G401 (cell line): ENCODE data around the gene IDNK. TPM values are rescaled to one million over a fixed set of nuclear protein-coding genes. Genes with fewer than 3 reads are reported as not detected.

Source experiments
- DNase-seq: peaks from one replicate; pipeline ENCODE4 v3.0.0-alpha.2; 2015; ENCODE audit warnings: low spot score
- in situ Hi-C: cut with HindIII; loops from 2 replicates; pipeline ENCODE4 v1.10.0; 2016; ENCODE audit warnings: low sequenced_read_pairs, mixed read lengths
- total RNA-seq: library from RNA; depleted of rRNA; stranded (reverse); fragments of >200 nt; shearing (Covaris generic); gene quantifications from 2 replicates; pipeline ENCODE4 v1.2.3, GENCODE V29; 2014; rRNA removed

IDNK gene
- total RNA-seq, 1 experiment from 2014 or later, result 1.8 TPM

DNA sequence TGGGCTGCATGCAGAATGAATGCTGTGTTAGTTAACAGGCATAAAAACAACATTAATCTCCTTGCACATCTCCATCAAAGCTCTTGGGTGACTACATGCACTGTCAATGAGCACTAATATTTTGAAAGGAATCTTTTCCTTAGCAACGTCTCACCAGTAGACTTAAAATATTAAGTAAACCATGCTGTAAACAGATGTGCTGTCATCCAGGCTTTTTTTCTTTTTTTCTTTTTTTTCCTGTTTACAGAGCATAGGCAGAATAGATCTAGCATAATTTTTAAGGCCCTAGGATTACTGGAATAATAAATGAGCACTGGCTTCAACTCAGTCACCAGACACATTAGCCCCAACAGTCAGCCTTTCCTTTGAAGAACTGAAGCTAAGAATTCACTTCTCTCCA is 48.5 kb downstream of the IDNK start:
- in situ Hi-C loops, result no loop called here

DNA sequence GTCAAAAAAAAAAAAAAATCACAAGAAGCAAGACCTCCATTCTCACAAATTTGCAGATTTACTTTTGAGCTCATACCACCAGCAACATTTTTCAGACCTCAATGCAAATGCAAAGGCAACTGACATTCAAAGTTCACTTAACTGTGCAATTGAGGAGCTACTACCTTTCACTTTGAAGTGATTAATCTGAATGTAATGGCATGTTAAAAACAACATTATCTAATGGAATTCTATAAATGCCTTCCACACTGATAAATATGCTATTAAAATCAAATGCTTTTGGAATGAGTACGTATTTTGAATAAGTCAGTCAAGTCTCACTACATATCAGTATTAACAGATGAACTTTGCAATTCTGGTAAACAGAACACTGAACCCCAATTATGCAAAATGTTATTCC is 52.5 kb downstream of the IDNK start:
- no peak for DNase-seq
- in situ Hi-C loops, result no loop called here

More for the DNA sequence above, 48.5 kb downstream of the IDNK start:
- DNase-seq, result no peak

DNA sequence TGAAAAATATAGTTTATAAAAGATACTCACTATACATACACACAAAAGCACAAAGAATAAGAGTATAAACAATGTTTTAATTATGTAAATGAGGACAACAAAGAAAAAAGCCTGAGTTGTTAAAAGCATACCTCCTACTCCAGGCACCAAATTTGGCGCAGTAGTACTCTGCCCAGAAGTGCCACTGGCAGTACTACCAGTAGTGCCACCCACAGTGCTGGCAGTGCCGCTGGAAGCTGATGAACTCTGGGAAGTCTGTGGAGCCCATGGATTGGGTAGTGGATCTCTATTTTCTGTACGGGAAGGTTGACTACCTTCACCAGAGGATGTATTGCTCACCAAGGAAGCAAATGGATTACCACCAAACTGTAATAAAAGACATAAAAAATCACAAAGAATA is 54.7 kb downstream of the IDNK start:
- DNase-seq, result no peak
- in situ Hi-C loops, result no loop called here

DNA sequence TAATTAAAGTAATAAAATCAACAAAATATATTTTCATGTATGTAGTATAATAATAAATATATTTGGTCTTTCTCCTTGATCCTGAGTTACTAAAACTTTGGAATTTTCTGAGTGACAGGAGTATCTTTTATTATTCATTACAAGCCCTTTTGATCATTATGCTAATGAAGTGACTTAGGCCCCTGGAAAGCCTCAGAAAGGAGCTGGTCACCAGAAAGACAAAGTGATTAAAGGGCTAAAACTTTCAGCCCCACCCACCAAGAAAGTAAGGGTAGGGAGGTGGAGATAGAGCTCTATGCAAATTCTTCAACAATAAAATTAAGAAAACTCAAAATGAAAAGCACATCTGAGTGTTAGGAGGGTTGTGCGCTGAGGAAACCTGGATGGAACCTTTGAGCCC is 57.3 kb downstream of the IDNK start:
- in situ Hi-C loops, result no loop called here
- no peak for DNase-seq

GRCh38 chr9:83681490-83681889 is 58.5 kb downstream of the IDNK start:
- no peak for DNase-seq
- in situ Hi-C loops, result no loop called here

- in situ Hi-C loops, result no loop called here
- DNase-seq, result no peak
Measured at GRCh38 chr9:83688921-83689320, 66.0 kb downstream of the IDNK start.

- DNase-seq, result no peak
- in situ Hi-C loops, result no loop called here
Measured at GRCh38 chr9:83691492-83691891, 68.5 kb downstream of the IDNK start.

Other genes with a start within 250 kb of the IDNK start
- gene FRMD3, start 84.7 kb upstream of the IDNK start, total RNA-seq, result 0.06 TPM in 1 of 2 replicates, not detected in the other
- gene UBQLN1, start 84.8 kb downstream of the IDNK start, total RNA-seq, result 111 and 152 TPM in 2 replicates
- gene GKAP1, start 194.6 kb downstream of the IDNK start, total RNA-seq, result 1.2 and 1.5 TPM in 2 replicates